OCI-LY7 (cell line): Measurements from ENCODE around the gene CHD1L. TPM values are rescaled to one million over a fixed set of nuclear protein-coding genes. Genes with fewer than 3 reads are reported as not detected.
"Not testable (repeated sequence)": the region's sequence is repeated elsewhere in the genome, so short reads cannot be mapped to it uniquely, and the experiment has no call there.

Source experiments
- BruUV-seq: library from RNA; stranded (reverse); fragments of 400-500 nt; replicated peaks from 2 replicates; lab custom pipeline; 2021; lab: Mats Ljungman, UMichigan
- CTCF ChIA-PET: fragments of 300-600 bp; sonication (Branson Sonifier 250); formaldehyde crosslinking; loops from one replicate; lab custom pipeline; 2022; ENCODE audit warnings: antibody characterized with exemption; ENCODE audit not compliant: unreplicated experiment; lab: Charles Lee
- POLR2A ChIA-PET: fragments of 300-600 bp; sonication (Branson Sonifier 250); formaldehyde crosslinking; loops from one replicate; lab custom pipeline; 2022; ENCODE audit warnings: antibody characterized with exemption; lab: Charles Lee
- DNase-seq: peaks from one replicate; pipeline ENCODE4 v3.0.0-alpha.2; 2015; ENCODE audit warnings: low spot score
- H2AFZ ChIP-seq: fragments of 200-600 bp; sonication (generic), shearing (Covaris generic); 2 replicates; pipeline ENCODE4 v1.6.1; 2014; ENCODE audit warnings: mild to moderate bottlenecking, antibody characterized with exemption, low read length, moderate library complexity
- H3K27ac ChIP-seq: fragments of 200-600 bp; sonication (generic); 2 replicates; pipeline ENCODE4 v1.5.1; 2014; ENCODE audit warnings: mixed run types, low read depth, mild to moderate bottlenecking, moderate library complexity, low read length, inconsistent platforms; ENCODE audit not compliant: poor library complexity, severe bottlenecking
- H3K36me3 ChIP-seq: fragments of 200-600 bp; sonication (generic); 2 replicates; pipeline ENCODE4 v1.6.1; 2014; ENCODE audit warnings: mild to moderate bottlenecking, antibody characterized with exemption, low read length, moderate library complexity, mixed read lengths; ENCODE audit not compliant: insufficient read depth
- H3K4me1 ChIP-seq: fragments of 200-600 bp; sonication (generic); 2 replicates; pipeline ENCODE4 v1.5.1; 2014; ENCODE audit warnings: mild to moderate bottlenecking, low read length; ENCODE audit not compliant: insufficient read depth, poor library complexity, severe bottlenecking
- H3K4me2 ChIP-seq: fragments of 200-600 bp; sonication (generic); 2 replicates; pipeline ENCODE4 v1.6.1; 2014; ENCODE audit warnings: mild to moderate bottlenecking, low read length
- H3K4me3 ChIP-seq: fragments of 200-600 bp; sonication (generic); 2 replicates; pipeline ENCODE4 v1.5.1; 2014; ENCODE audit warnings: mild to moderate bottlenecking, low read depth, low read length; ENCODE audit not compliant: poor library complexity, severe bottlenecking
- H3K79me2 ChIP-seq: fragments of 200-600 bp; sonication (generic); 2 replicates; pipeline ENCODE4 v1.6.1; 2016; ENCODE audit warnings: low read depth, mild to moderate bottlenecking, low read length, moderate library complexity, mixed read lengths; ENCODE audit not compliant: insufficient read depth
- H3K9me2 ChIP-seq: fragments of 200-600 bp; sonication (generic); 2 replicates; pipeline ENCODE4 v1.6.1; 2016; ENCODE audit warnings: mild to moderate bottlenecking, low read length, mixed read lengths; ENCODE audit not compliant: insufficient read depth
- H3K9me3 ChIP-seq: fragments of 200-600 bp; sonication (generic); 2 replicates; pipeline ENCODE4 v1.6.1; 2014; ENCODE audit warnings: mild to moderate bottlenecking, mixed run types, low read length, mixed read lengths
- H4K20me1 ChIP-seq: fragments of 200-600 bp; sonication (generic); 2 replicates; pipeline ENCODE4 v1.6.1; 2014; ENCODE audit warnings: mild to moderate bottlenecking, antibody characterized with exemption, low read length, moderate library complexity, mixed read lengths; ENCODE audit not compliant: insufficient read depth
- EZH2phosphoT487 ChIP-seq: fragments of 200-600 bp; sonication (generic); IDR thresholded peaks from 2 replicates; pipeline ENCODE4 v1.6.1; 2018; ENCODE audit warnings: low read depth, borderline replicate concordance, mild to moderate bottlenecking, mixed run types, antibody characterized with exemption, low read length, moderate library complexity, mixed read lengths
- intact Hi-C: fragments of 100-400 bp; cut with micrococcal nuclease; formaldehyde crosslinking; loops from one replicate; pipeline ENCODE4 v1.10.0; 2022; ENCODE audit not compliant: unreplicated experiment
- total RNA-seq, 2 experiments: library from RNA; depleted of rRNA in 1 of 2; stranded (reverse); fragments of >200 nt in 1 of 2; shearing (Covaris generic) in 1 of 2; gene quantifications; 2 replicates each; pipeline ENCODE4 v1.2.3, GENCODE V29; 2014 to 2022
- TF ChIP-seq, protein P1 (sequence below): fragments of 200-600 bp; sonication (generic); conservative IDR thresholded peaks from 2 replicates; pipeline ENCODE4 v1.5.1; 2014; ENCODE audit warnings: mild to moderate bottlenecking, antibody characterized with exemption, low read length, moderate library complexity, mixed read lengths

The CHD1L gene
- total RNA-seq, 2 experiments from 2014 or later = 42.2 to 52.5 TPM

DNA sequence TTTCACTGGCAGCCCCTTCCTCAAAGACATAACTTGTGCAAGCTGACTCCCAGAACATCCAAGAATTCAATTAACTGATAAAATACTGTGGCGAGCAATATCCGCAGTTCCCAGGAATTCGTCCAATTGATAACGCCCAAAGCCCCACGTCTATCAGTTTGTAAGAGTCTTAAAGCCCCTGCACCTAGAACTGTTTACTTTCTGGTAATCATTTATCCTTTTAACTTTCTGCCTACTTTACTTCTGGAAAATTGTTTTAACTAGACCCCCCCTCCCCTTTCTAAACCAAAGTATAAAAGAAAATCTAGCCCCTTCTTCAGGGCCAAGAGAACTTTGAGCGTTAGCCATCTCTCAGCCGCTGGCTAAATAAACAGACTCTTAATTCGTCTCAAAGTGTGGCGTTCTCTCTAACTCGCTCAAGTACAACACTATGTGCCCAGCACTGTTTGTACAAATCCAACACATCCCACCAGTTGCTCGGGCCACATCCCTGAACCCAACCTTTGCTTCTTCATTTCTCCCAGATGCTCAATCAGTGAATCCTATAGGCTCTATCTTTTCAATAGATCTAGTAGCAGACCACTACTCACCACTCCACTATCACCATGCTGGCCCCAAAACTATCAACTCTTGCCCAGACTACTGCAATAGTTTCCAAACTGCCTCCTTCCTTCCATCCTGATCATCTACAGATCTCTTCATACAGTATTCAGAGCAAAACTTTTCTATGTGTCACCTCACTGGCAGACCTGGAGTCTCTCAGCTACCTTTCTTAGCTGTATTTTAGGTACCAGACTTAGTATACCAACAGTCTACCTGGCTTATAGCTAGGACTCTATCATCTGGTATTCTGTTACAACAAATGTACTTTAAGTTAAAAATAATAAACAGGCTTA, 3.3 kb upstream of the CHD1L start:
- H3K36me3 ChIP-seq = no peaks in the 10 kb centered on the region; the same call in 1 of the 2 replicates
- H3K9me3 ChIP-seq = 0 out of 2 replicates have a peak, but pooled peaks cover 12% of the 10 kb centered on the region
- H3K27ac ChIP-seq = no peak overlapping the region
- no peak for DNase-seq
- intact Hi-C loops = no loop called here
- CTCF ChIA-PET = no interaction called here
- H2AFZ ChIP-seq = no peak overlapping the region
- no peaks in the 10 kb centered on the region for H4K20me1 ChIP-seq
- H3K9me2 ChIP-seq = no peaks in the 10 kb centered on the region
- no TSS peak for BruUV-seq
- no peak for TF ChIP-seq EZH2phosphoT487
- TF ChIP-seq, protein P1, sequence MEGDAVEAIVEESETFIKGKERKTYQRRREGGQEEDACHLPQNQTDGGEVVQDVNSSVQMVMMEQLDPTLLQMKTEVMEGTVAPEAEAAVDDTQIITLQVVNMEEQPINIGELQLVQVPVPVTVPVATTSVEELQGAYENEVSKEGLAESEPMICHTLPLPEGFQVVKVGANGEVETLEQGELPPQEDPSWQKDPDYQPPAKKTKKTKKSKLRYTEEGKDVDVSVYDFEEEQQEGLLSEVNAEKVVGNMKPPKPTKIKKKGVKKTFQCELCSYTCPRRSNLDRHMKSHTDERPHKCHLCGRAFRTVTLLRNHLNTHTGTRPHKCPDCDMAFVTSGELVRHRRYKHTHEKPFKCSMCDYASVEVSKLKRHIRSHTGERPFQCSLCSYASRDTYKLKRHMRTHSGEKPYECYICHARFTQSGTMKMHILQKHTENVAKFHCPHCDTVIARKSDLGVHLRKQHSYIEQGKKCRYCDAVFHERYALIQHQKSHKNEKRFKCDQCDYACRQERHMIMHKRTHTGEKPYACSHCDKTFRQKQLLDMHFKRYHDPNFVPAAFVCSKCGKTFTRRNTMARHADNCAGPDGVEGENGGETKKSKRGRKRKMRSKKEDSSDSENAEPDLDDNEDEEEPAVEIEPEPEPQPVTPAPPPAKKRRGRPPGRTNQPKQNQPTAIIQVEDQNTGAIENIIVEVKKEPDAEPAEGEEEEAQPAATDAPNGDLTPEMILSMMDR = no peak
- H3K4me3 ChIP-seq = no peak overlapping the region
- POLR2A ChIA-PET = no interaction called here
- no peak overlapping the region for H3K4me2 ChIP-seq
- peaks cover 12% of the 10 kb centered on the region; the same call in 1 of the 2 replicates for H3K79me2 ChIP-seq
- H3K4me1 ChIP-seq = peaks cover 12% of the 10 kb centered on the region

DNA sequence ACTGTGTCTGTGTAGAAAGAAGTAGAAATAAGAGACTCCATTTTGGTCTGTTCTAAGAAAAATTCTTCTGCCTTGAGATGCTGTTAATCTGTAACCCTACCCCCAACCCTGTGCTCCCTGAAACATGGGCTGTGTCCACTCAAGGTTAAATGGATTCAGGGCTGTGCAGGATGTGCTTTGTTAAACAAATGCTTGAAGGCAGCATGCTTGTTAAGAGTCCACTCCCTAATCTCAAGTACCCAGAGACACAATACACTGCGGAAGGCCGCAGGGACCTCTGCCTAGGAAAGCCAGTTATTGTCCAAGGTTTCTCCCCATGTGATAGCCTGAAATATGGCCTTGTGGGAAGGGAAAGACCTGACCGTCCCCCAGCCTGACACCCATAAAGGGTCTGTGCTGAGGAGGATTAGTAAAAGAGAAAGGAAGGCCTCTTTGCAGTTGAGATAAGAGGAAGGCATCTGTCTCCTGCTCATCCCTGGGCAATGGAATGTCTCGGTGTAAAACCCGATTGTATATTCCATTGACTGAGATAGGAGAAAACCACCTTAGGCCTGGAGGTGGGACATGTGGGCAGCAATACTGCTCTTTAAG, 2.3 kb upstream of the CHD1L start:
- Histone ChIP-seq H3K4me1 (peaks cover 22% of the 10 kb centered on the region), H3K9me3 (0 out of 2 replicates have a peak, but pooled peaks cover 12% of the 10 kb centered on the region), H3K79me2 (peaks cover 22% of the 10 kb centered on the region)
- POLR2A ChIA-PET, H4K20me1 ChIP-seq, H3K4me3 ChIP-seq, DNase-seq, CTCF ChIA-PET, H3K36me3 ChIP-seq, H3K27ac ChIP-seq, H3K9me2 ChIP-seq, H3K4me2 ChIP-seq, H2AFZ ChIP-seq, BruUV-seq: not testable (repeated sequence)
- intact Hi-C loops = loop anchor here (5.0 kb wide), 2 partner anchors 143 to 198 kb away; no protein-coding TSS in a partner anchor

DNA sequence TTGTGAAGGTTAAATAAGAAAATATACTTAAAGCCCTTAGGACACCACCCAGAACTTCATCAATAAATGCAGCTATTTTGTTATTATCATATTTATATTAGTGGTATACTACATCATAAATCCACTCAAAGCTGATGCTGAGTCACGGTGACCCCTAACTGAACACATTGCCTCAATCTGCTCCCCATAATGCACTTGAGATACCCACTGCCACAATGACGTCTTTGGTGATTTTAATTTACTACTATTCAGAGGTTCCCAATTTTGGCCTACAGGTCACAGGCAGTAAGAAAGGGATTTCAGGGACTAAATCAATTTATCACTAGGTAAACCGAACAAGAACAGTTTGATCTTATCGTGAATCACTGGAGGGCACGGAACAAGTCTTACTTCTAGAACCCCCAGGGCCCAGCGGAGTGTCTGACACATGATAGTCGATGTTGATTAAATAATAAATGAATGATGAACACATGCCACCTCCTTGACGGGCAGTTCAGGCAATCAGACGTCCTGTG, 493 bp upstream of the CHD1L start:
- H3K36me3 ChIP-seq = peaks cover 8% of the 10 kb centered on the region
- no peaks in the 10 kb centered on the region for H3K9me2 ChIP-seq
- DNase-seq = no peak
- intact Hi-C loops = loop anchor here (1.0 to 5.0 kb wide), 3 partner anchors 70 to 200 kb away; partner anchors contain the start of gene PRKAB2
- no peak overlapping the region for H3K27ac ChIP-seq
- no peaks in the 10 kb centered on the region for H3K9me3 ChIP-seq
- ChIA-PET CTCF (interaction anchor here (1.0 kb wide), 1 partner anchor 69 kb away, joined by 5 read pairs; no protein-coding TSS in a partner anchor), POLR2A (interaction anchor here (0.9 to 1.6 kb wide), 3 partner anchors 69 to 193 kb away, joined by 3 to 6 read pairs (median 4); no protein-coding TSS in a partner anchor)
- H3K79me2 ChIP-seq = peaks cover 40% of the 10 kb centered on the region
- peak overlapping the region; percentile 61 for H3K4me2 ChIP-seq
- peaks cover 32% of the 10 kb centered on the region for H3K4me1 ChIP-seq
- H4K20me1 ChIP-seq = peaks cover 20% of the 10 kb centered on the region; the same call in 1 of the 2 replicates
- TF ChIP-seq, protein P1 = no peak
- TF ChIP-seq EZH2phosphoT487 = no peak
- peak overlapping the region; percentile 98 for H3K4me3 ChIP-seq
- no TSS peak for BruUV-seq
- peak overlapping the region; percentile 96; the same call in 1 of the 2 replicates for H2AFZ ChIP-seq
